CD4-positive, alpha-beta T cell treated with Interleukin-10 for 1 hour (primary cell): ENCODE results near the gene DNAL1.
"Not testable (repeated sequence)": the region's sequence is repeated elsewhere in the genome, so short reads cannot be mapped to it uniquely, and the experiment has no call there.

Source experiments
- DNase-seq: peaks from one replicate; pipeline ENCODE4 v3.0.0-alpha.2; 2020

DNAL1 gene

GRCh38 chr14:73644531-73645247 is at the start of gene DNAL1:
Gene DNAL1 (plus strand): TSS chr14:73644986. CDS start chr14:73645040, 54 bp downstream.
- DNase-seq, result peak; percentile 94

DNA sequence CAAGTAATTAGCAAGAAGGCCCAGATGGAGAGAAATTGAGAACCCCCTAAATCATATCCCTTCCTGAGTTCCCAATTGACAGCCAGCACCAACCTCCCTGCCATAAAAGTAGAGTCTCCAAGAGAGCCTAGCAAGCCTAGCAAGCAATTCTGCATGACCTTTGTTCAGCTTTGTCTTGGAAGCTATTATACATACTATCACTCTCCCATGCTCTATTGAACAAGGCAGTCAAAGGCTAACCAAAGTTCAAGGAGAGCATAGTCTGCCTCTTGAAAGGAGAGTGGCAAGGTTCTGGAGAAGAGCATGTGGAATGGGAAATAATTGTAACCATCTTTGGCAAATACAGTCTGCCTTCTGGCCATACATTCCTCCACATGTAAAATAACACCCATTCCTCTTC is 45.3 kb upstream of the DNAL1 start:
- DNase-seq, result no peak

- no peak for DNase-seq
These were observed 41.8 kb upstream of the DNAL1 start for GRCh38 chr14:73602994-73603393.

DNA sequence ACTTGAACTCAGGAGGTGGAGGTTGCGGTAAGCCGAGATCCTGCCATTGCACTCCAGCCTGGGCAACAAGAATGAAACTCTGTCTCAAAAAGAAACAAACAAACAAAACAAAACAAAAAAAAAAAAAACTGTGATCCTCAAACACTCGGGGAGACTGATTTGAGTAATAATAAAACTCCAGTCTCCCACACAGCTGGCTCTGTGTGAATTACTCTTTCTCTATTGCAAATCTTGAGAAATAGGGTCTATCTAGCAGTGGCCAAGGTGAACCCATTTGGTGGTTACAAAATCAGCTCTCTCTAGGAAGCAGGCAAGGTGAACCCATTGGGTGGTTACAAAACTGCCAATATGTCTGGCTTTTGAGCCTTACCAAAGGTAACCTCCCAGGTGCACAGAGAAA is 38.5 kb upstream of the DNAL1 start:
- DNase-seq, result no peak

DNA sequence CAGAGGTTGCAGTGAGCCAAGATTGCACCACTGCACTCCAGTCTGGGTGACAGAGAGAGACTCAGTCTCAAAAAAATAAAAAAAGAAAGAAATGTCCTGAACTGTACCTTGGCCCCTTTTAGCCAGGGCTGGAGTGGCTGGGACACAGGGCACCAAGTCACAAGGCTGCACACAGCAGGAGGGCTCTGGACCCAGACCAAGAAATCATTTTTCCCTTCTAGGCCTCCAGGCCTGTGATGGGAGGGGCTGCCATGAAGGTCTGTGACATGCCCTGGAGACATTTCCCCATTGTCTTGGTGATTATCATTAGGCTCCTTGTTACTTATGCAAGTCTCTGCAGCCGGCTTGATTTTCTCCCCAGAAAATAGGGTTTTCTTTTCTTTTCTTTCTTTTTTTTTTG is 37.5 kb upstream of the DNAL1 start:
- DNase-seq, result no peak

- DNase-seq, result no peak
These were observed 34.1 kb upstream of the DNAL1 start for GRCh38 chr14:73610687-73611086.

GRCh38 chr14:73612339-73613045 is 32.3 kb upstream of the DNAL1 start, which contains the start of gene ACOT6:
Gene ACOT6 (plus strand): TSS chr14:73612517. CDS start chr14:73612572, 55 bp downstream.
- peak; percentile 70 for DNase-seq

DNA sequence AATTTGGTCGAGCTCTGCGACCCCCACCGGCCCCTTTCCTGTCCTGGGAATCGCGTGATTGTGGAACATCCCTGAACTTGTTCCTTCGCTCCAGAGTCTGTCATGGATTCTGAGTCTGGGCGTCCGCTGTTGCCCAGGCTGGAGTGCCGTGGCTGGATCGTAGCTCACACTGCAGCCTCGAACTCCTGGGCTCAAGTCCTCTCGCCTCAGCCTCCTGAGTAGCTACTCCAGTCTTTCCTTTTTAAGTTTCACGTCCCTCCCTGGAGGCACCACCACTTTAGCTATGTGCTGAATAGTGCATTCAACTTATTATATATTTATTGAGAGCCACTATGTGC is 31.8 kb upstream of the DNAL1 start:
- DNase-seq, result no peak

DNA sequence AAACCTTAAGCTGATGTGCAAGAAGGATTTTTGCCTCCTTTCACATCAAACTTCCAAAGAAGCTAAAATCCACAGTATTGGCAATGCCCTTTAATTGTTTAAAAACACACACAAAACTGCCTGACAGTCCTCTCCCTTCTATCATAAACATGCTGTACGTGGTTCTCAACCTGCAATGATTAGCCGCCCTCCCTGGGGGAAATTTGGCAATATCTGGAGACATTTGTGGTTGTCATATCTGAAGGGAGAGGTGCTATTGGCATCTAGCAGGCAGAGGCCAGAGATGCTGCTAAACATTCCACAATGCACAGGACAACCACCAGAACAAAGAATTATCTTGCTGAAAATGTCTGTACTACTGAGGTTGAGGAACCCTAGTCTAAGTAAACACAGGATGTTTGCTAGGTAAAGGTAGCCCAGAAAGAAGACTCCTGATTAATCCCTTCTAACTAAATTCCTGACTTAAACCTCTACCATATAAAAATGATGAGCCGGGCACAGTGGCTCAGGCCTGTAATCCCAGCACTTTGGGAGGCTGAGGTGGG is 31.3 kb upstream of the DNAL1 start:
- DNase-seq, result no peak

GRCh38 chr14:73616831-73617230 is 28.0 kb upstream of the DNAL1 start:
- no peak for DNase-seq

GRCh38 chr14:73619524-73619923 is 25.3 kb upstream of the DNAL1 start:
- DNase-seq, result no peak

DNA sequence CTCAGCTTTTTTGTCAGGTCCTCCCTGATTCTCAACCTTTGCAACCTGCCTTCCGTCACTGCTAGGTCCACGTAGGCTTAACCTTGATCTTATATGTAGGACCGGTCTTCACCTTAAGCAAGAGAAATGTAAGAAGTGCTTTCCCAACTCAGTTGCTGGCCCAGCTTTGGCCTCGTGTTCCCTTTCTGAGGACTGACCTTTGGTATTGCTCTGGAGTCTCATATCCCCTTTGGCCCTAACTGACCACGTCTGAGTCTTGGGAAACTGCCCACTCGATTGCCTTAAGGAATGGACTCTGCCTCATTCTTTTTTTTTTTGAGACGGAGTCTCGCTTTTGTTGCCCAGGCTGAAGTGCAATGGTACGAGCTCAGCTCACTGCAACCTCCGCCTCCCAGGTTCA is 24.5 kb upstream of the DNAL1 start:
- no peak for DNase-seq

DNA sequence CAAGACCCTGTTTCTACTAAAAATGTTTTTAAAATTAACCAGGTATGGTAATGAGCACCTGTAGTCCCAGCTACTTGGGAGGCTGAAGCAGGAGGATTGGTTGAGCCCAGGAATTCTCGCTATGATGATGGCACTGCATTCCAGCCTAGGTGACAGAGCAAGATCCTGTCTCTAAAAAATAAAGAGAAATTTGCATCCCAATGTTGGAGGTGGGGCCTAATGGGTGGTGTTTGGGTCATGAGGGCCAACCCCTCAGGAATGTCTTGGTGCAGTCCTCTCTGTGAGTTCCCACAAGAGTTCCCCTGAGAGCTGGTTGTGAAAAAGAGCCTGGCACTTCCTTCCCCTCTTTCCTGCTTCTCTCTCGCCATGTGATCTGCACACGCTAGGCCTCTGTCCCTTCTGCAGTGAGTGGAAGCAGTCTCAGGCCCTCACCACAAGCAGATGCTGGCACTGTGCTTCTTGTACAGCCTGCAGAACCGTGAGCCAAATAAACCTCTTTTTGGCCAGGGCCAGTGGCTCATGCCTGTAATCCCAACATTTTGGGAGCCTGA is 21.2 kb upstream of the DNAL1 start:
- no peak for DNase-seq

DNA sequence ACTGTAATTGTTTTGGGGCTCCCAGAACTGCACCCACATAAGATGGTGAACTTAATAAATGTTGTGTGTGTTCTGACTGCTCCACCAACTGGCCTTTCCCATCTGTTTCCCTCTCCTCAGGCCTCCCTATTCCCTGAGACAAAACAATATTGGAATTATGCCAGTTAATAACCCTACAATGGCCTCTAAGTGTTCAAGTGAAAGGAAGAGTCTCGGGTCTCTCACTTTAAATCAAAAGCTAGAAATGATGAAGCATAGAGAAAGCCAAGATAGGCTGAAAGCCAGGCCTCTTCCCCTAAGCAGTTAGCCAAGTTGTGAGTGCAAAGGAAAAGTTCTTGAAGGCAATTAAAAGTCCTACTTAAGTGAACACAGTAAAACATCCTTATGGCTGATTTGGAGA is 19.1 kb upstream of the DNAL1 start:
- DNase-seq, result no peak

DNA sequence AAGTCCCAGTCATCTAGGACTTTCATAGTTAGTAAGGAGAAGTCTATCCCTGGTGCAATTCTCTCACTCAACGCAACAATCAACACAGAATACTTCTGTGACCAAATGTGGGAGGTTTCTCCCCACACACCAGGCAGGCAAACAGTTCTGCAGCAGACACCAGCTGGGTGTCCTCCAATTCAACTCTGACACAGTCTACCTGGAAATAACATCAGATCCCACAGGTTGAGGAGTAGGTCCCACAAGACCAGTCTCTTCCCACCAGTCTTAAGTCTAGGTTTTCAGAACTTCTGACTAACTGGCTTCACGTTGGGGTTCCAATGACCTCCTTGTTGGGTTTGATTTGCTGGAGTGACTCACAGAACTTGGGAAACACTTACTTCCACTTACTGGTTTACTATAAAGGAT is 17.6 kb upstream of the DNAL1 start:
- no peak for DNase-seq

DNA sequence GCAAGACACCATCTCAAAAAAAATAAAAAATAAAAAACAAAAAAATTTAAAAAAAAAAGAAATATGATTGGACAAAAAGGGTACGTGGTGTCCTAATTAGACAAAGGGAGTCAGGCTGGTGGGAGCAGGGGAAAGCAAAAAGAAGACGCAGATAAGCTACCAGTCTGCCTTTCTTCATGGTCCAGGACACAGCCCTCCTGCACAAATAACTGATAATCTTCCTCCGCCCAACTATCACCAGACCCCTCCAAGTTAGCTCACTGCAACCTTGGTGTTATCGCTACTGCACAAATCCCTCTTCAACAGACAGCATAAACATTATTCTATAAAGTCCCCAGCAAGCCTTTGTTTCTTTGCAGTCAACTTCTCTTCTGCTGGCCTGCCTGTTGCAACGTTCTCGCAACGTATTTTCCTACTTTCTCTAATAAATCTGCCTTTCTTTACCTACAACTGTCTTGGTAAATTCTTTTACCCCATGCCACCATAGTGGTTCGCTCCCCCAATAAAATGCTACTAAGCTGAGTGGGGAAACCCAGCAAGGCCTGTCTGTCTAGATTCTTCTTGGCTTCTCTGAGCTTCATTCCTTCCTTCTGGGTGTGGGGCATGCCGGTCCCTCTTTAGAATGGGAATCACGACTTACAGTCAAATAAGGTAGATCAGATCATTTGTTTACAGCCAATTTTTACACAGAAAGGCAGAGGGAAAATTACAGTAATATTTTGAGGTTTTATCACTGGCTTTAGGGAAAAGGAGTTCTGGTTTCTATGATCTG is 14.6 kb upstream of the DNAL1 start:
- no peak for DNase-seq

GRCh38 chr14:73633116-73634010 is 11.4 kb upstream of the DNAL1 start:
- DNase-seq, result peak; percentile 75

- no peak for DNase-seq
These were observed 10.6 kb upstream of the DNAL1 start for GRCh38 chr14:73634011-73634833.

GRCh38 chr14:73636355-73636754 is 8.4 kb upstream of the DNAL1 start:
- not testable (repeated sequence) for DNase-seq

DNA sequence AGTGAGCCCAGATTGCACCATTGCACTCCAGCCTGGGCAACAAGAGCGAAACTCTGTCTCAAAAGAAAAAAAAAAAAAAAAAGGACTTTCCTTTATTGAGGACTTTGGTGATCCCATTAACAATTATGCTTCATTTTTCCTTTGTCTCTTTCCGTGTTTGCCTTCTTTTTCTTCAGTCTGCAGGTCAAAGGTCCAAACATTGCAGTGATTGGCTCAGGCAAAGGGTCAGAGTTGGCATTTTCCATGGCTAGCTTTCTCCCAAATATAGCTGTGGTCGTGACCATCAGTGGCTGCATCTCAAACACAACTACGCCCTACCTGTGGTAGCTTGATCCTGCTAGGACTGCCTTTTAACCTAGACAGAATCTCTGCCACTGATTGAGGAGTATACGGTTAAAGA is 7.0 kb upstream of the DNAL1 start:
- no peak for DNase-seq

DNA sequence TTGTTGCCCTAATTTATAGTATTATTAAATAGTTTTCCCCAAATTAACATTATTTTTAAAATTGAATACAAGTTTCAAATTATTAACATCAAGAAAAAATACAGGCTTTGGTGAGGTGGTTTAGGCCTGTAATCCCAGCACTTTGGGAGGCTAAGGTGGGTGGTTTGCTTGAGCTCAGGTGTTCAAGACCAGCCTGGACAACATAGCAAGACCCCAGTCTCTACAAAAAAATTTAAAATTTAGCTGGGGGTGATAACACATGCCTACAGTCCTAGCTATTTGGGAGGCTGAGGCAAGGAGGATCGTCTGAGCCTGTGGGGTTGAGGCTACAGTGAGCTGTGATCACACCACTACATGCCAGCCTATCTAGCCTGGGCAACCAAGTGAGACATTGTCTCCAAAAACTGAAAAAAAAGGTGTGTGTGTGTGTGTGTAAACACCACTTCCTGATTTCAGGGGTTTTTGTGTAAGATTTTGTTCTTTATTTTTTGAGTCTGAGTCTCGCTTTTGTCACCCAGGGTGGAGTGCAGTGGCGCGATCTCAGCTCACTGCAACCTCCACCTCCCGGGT is 3.9 kb upstream of the DNAL1 start:
- peak; percentile 9 for DNase-seq
